GM18861 (cell line): ENCODE results near the gene ESRRA.

Experiments used
- ATAC-seq: cut with Tn5 transposase; IDR thresholded peaks from one replicate; pipeline ENCODE4 v1.9.1; 2021; ENCODE audit not compliant: unreplicated experiment

The ESRRA gene

GRCh38 chr11:64327993-64328392, 22.7 kb downstream of the ESRRA start:
- ATAC-seq = no peak

GRCh38 chr11:64330888-64331287, 25.6 kb downstream of the ESRRA start:
- ATAC-seq = no peak

DNA sequence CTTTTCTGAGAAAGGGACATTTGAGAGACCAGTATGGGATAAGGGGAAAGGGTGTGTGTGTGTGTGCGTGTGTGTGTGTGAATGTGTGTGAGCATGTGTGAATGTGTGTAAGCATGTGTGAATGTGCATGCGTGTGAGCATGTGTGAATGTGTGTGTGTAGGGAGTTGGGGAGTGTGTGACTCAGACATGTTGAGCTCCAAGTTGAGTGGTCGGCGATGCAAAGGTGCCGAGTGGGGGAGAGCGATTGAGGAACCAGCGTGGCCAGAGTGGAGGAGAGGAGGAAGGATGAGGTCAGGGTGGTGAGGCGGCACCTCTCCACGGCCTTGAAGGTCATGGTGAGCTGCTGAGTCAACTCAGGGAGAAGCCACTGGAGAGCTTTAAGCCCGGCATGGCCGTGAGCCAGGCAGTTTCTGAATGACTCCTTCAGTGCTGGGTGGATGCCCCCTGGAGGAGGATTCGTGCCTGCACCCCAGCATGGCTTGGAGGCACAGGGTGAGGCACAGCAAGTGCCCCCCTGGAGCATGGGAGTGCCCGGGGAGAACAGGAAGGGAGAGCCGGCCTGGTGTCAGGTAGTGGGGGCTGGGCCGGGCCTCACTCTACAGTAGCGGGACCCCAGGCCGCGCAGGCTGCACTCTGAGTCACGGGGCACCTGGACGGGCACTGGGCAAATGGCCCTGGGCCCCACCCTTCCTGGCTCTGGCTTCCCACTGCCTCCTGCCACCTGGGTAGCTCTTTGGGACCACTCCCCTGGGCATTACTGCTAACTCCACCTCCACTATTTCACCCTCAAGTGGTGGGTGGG, 26.4 kb downstream of the ESRRA start:
- no peak for ATAC-seq

DNA sequence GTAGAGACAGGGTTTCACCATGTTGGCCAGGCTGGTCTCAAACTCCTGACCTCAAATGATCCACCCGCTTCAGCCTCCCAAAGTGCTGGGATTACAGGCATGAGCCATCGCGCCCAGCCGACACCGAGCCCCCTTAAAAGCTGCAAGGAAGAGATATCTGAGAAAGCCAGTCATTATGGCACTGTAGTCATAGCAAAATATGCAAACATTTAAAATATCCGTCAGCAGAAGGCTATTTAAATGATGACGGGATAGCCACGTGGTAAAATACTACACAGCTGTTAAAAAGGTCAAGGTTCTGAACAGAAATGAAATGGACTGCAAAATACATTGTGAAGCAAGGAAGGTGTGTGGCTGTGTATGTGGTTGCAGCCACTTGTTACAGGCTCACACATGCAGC, 28.2 kb downstream of the ESRRA start:
- no peak for ATAC-seq

- peak; percentile 84 for ATAC-seq
These were observed 29.7 kb downstream of the ESRRA start for GRCh38 chr11:64334764-64335735.

DNA sequence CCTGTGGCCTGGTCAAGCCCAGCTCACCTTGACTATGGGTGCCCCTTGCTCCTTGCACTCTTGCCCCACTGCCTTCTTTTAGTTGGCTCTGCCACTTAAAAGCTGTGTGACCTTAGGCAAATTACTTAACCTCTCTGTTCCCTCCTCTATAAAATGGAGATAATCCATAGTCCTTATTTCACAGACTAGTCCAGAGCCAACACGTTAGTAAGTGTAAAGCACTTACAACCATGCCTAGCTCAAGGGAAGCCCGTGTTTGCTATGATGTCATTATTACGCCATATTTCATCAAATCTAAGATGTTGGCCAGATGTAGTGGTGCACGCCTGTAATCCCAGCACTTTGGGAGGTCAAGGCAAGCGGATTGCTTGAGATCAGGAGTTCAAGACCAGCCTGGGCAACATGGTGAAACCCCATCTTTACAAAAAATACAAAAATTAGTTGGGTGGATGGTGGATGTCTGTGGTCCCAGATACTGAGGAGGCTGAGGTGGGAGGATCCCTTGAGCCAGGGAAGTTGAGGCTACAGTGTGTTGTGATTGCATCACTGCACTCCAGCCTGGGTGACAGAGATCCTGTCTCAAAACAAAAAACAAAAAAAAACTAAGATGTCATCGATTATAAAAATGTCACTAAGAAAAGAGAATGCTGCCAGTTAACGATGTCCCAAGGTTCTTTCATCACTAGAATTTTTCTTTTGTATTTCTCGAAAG, 32.4 kb downstream of the ESRRA start:
- no peak for ATAC-seq

DNA sequence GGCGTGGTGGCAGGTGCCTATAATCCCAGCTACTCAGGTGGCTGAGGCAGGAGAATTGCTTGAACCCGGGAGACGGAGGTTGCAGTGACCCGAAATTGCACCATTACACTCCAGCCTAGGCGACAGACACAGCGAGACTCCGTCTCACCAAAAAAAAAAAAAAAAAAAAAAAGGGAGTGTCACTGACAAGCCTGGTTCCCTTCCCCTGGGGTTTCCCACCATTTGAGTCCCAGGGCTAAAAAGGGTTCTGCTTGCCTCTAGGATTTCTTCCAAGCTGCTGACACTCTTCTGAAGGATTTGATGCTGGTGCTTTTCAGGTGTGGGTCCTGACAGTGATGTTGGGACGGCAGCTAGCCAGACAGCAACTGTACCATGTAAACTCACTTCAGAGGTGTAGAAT, 33.4 kb downstream of the ESRRA start:
- ATAC-seq = no peak

DNA sequence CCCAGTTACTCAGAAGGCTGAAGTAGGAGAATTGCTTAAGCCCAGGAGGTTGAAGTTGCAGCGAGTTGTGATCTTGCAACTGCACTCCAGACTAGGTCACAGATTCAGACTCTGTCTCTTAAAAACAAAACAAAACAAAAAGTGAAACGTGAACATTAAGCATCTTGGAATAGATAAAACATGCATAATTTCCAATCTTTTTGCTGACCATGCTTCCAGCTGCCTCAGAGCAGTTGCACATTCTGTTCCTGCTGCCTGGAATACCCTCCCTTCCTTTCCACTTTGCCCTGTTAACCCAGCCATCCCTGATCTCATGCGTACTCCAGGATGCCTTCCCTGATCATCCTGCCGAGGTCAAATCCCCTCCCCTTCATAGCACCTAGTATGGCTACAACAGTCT, 34.0 kb downstream of the ESRRA start:
- ATAC-seq = no peak

GRCh38 chr11:64339754-64340408, 34.6 kb downstream of the ESRRA start, which contains the start of gene CCDC88B:
Gene CCDC88B (plus strand): TSS chr11:64340204. CDS start chr11:64340267, 63 bp downstream.
- peak; percentile 32 for ATAC-seq

GRCh38 chr11:64340671-64341335, 35.5 kb downstream of the ESRRA start:
- no peak for ATAC-seq

GRCh38 chr11:64341429-64341828, 36.1 kb downstream of the ESRRA start:
- ATAC-seq = no peak

GRCh38 chr11:64341851-64342791, 36.8 kb downstream of the ESRRA start:
- peak; percentile 40 for ATAC-seq

DNA sequence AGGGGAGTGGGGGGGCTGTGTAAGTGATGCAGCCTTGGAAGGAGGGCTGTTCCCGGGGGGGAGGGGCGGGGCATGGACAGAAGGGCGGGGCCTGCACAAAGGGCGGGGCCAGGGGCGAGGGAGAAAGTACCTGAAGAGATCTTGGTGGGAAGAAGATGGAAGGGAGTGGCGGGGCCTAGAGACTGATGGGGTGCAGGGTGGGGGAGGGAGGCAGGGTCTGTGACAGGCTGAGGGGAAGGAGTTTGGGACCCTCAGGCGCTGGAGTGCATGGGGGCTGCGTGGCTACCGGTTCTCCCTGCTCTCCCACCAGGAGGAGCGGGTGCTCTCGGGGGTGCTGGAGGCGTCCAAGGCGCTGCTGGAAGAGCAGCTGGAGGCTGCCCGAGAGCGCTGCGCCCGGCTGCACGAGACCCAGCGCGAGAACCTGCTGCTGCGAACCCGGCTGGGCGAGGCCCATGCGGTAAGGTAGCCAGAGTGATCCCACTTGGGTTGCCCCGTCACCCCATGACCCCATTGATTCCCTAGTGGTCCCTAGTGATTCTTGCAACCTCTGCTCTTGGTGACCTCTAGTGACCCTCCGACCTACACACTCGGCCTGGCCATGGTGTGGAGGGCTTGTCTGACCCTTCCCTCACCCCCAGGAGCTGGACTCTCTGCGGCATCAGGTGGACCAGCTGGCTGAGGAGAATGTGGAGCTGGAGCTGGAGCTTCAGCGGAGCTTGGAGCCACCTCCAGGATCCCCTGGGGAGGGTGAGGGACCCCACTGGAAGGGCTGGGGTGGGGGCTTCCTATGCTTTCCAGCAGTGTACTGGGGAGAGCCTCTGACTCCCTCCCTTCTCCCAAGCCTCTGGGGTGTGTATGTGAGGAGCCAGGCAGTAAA, 37.8 kb downstream of the ESRRA start:
- ATAC-seq = no peak

GRCh38 chr11:64343767-64344559, 38.6 kb downstream of the ESRRA start:
- no peak for ATAC-seq

DNA sequence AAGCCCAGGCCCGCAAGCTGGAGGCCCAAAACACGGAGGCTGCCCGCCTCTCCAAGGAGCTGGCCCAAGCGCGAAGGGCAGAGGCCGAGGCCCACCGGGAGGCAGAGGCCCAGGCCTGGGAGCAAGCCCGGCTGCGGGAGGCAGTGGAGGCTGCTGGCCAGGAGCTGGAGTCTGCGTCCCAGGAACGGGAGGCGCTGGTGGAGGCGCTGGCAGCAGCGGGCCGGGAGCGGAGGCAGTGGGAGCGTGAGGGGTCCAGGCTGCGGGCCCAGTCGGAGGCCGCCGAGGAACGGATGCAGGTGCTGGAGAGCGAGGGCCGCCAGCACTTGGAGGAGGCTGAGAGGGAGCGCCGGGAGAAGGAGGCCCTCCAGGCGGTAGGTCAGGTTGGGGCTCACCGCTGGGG, 39.5 kb downstream of the ESRRA start:
- no peak for ATAC-seq

DNA sequence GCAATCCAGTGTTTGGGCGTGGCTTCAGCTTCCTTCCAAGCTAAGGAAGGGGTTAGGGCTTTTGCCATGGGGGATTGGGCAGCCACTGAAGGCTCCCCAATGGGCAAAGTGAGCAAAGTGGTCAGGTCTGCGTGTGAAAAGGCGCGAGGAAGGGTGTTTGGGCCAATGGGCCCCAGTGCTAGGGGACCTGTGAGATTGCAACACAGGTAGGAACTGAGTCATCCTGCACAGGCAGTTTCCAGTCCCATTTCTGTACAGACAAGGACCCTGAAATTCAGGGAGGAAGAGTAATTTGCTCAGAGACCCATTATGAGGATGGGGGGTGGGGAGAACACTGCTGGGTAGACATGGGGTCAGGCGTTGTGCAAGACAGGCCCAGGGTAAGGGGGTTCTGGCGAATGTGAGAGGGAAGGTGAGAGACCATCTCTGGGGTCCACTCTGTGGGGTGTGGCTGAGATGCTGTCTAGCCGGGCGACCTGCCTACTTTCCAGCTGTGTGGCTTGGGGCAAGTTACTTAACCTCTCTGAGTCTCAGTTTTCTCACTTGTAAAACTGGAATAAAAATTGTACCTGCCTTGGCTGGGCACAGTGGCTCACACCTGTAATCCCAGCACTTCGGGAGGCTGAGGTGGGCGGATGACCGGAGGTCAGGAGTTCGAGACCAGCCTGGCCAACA, 42.0 kb downstream of the ESRRA start:
- ATAC-seq = no peak
